Superior temporal gyrus (tissue), 1 donor: ENCODE results near the gene ZNF556.

Experiments
- DNase-seq: peaks from one replicate; pipeline ENCODE4 v3.0.0-alpha.2; 2016; ENCODE audit errors: extremely low spot score

Gene ZNF556

GRCh38 chr19:2905918-2906519 is 38.9 kb downstream of the ZNF556 start:
- DNase-seq = no peak

GRCh38 chr19:2906631-2907195 is 39.6 kb downstream of the ZNF556 start:
- DNase-seq = no peak

GRCh38 chr19:2912306-2912705 is 45.2 kb downstream of the ZNF556 start:
- DNase-seq = no peak

GRCh38 chr19:2917275-2918184 is 50.4 kb downstream of the ZNF556 start:
- no peak for DNase-seq

- DNase-seq = no peak
These were observed 55.9 kb downstream of the ZNF556 start for GRCh38 chr19:2922987-2923386.

DNA sequence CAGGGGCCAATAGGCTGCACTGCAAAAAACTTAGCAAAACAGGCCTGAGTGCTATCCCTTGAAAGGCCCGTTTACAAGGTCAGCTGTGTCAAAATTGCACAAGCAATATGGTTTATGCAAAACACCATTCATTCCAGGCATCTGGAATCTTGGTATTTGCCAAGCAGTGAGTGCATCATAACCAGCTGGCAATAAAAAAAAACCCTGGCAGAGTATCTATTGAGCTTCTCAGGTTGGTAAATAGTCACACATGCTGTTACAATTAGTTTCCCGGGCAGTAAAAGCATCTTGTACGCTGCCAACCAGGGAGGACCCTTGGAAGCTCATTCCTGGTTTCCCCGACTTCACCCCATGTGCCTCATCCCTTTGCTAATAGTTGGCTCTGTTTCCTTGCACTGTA is 56.4 kb downstream of the ZNF556 start:
- DNase-seq = no peak

DNA sequence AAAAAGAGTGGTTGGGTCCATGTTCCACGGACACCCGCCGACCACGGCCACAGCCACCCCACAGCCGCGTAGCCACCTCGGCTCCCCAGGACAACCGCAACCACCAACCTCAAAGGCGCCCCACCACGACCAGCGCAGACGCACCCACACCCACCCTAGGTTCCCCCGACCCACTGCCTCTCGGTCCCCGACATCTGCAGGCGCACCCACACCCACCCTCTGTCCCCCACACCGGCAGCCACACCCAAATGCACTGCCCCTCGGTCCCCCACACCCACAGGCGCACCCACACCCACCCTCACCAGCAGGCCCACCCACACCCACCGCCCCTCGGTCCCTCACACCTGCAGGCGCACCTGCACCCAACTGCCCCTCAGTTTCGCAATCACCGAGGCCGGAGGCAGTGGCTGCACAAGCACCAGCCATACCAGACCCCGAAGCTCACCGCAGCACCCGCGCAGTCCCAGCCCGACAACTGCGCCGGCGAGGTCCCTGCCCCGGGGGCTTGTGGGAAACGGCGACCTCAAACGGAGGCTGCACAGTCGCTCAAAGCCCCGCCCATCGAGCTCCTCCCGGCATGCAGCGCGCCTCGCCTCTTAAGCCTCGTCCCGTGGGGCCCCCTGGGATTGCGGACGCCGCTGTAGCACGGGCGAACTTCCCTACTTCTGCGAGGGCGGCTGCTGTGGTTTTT is 59.4 kb downstream of the ZNF556 start:
- DNase-seq = no peak

DNA sequence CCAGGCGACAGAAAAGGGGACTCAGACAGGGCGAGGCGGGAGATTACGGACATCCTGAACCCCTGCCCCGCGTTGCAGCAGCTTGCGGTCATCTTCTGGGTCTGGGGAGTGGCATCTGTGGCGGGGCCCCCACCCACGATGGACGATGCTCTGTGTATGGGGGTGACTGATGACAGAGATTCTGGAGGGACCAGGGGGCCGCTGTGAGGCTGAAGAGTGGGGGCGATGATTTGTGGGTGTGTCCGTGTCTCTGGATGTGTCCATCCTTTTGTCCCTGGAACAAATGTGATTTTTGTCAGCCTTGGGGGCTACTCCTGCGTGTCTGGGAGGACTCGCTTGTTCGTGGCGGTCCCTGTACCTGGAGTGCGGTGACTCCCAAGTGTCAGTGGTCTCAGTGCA is 59.9 kb downstream of the ZNF556 start:
- DNase-seq = no peak
